ENCODE results near the gene FANCM. TPM values are rescaled to one million over a fixed set of nuclear protein-coding genes. Genes with fewer than 3 reads are reported as not detected.
A peak's percentile ranks its signal among the peaks of the same experiment; 100 is the strongest.

The FANCM gene
- total RNA-seq, 4 donors from 2014 or later = 4.4 to 6.8 (median 5.6) TPM

GRCh38 chr14:45128963-45129629 lies 6.6 kb upstream of the FANCM start:
- H3K9me3 ChIP-seq = no peaks in the 10 kb centered on the region
- H3K27me3 ChIP-seq = no peaks in the 10 kb centered on the region
- peaks cover 0 to 25% (median 5%) of the 10 kb centered on the region in 3 donors for H3K4me1 ChIP-seq
- TF ChIP-seq POLR2A (IDR thresholded peaks at IDR 0.05) (no peak), CTCF (IDR thresholded peaks at IDR 0.05) (no peak)
- no peak overlapping the region for H3K4me3 ChIP-seq
- H3K27ac ChIP-seq = no peak overlapping the region
- 92 to 96% methylated on average over 1 of the region's 1 CpG for WGBS, 2 donors
- intact Hi-C loops (cut with DNase I) = no loop called here
- peaks cover 0 to 55% (median 4%) of the 10 kb centered on the region in 3 donors for H3K36me3 ChIP-seq
- no peak for DNase-seq

- 1% methylated on average over 9 of the region's 9 CpGs for WGBS, 2 donors
- Histone ChIP-seq H3K36me3 (peaks cover 0 to 11% (median 4%) of the 10 kb centered on the region in 3 donors), H3K4me3 (peak overlapping the region; percentile 58 to 96 (median 81)), H3K27me3 (no peaks in the 10 kb centered on the region), H3K27ac (peak overlapping the region; percentile 82 to 94 (median 93)), H3K9me3 (no peaks in the 10 kb centered on the region), H3K4me1 (peaks cover 0 to 47% (median 24%) of the 10 kb centered on the region in 3 donors)
- DNase-seq = no peak
- intact Hi-C loops (cut with DNase I) = loop anchor here (2.0 to 10.0 kb wide), 2 partner anchors 49 to 121 kb away; partner anchors contain the start of genes MIS18BP1 and PRPF39
- TF ChIP-seq CTCF (IDR thresholded peaks at IDR 0.05) = no peak
- no peak for TF ChIP-seq POLR2A (IDR thresholded peaks at IDR 0.05)
Measured at GRCh38 chr14:45133683-45134050, 2.1 kb upstream of the FANCM start.

- peak within 1 kb of the TSS; percentile 82 to 94 (median 93) for H3K27ac ChIP-seq
- no peaks in the 10 kb centered on the region for H3K9me3 ChIP-seq
- no peaks in the 10 kb centered on the region for H3K27me3 ChIP-seq
- WGBS, 2 donors = 0% methylated on average over 10 to 20 of the region's 53 CpGs
- TF ChIP-seq POLR2A (IDR thresholded peaks at IDR 0.05) = peak in 2 of 4 donors; percentile 64 to 66
- TF ChIP-seq CTCF (IDR thresholded peaks at IDR 0.05) = peak in 1 of 6 experiments; percentile 10
- intact Hi-C loops (cut with DNase I) = loop anchor here (2.0 to 10.0 kb wide), 2 partner anchors 50 to 120 kb away; partner anchors contain the start of genes MIS18BP1 and PRPF39
- peaks cover 0 to 47% (median 24%) of the 10 kb centered on the region in 3 donors for H3K4me1 ChIP-seq
- peak; percentile 93 for DNase-seq
- peak within 1 kb of the TSS; percentile 58 to 96 (median 81) for H3K4me3 ChIP-seq
- peaks cover 0 to 5% (median 2%) of the 10 kb centered on the region in 3 donors for H3K36me3 ChIP-seq
Measured at GRCh38 chr14:45134051-45134958, 1.4 kb upstream of the FANCM start, which contains the start of gene FKBP3. FKBP3 (minus strand) TSS chr14:45134481; CDS start chr14:45134456, 25 bp downstream.

- DNase-seq = no peak
- Histone ChIP-seq H3K4me1 (peaks cover 0 to 47% (median 24%) of the 10 kb centered on the region in 3 donors), H3K9me3 (no peaks in the 10 kb centered on the region), H3K27me3 (no peaks in the 10 kb centered on the region), H3K4me3 (peak overlapping the region; percentile 58 to 96 (median 81)), H3K36me3 (no peaks in the 10 kb centered on the region), H3K27ac (peak overlapping the region; percentile 82 to 94 (median 93))
- intact Hi-C loops (cut with DNase I) = loop anchor here (2.0 to 10.0 kb wide), 3 partner anchors 50 to 173 kb away; partner anchors contain the start of genes KLHL28, MIS18BP1, PRPF39 and TOGARAM1
- 0 to 1% methylated on average over 7 of the region's 7 CpGs for WGBS, 2 donors
- TF ChIP-seq POLR2A (IDR thresholded peaks at IDR 0.05) = no peak
- no peak for TF ChIP-seq CTCF (IDR thresholded peaks at IDR 0.05)
Measured at GRCh38 chr14:45135156-45135555, 574 bp upstream of the FANCM start.

Measured in esophagus squamous epithelium (tissue), 5 donors.